SHP77 treated with DMSO at 0.1 percent for 48 hours (cell line): ENCODE data around the gene SRRM4.

ENCODE experiments used
- DNase-seq: peaks from one replicate; lab custom pipeline; 2025; lab: John Stamatoyannopoulos, UW

The SRRM4 gene

GRCh38 chr12:119202544-119202943 is 221.2 kb downstream of the SRRM4 start:
- no peak for DNase-seq

DNA sequence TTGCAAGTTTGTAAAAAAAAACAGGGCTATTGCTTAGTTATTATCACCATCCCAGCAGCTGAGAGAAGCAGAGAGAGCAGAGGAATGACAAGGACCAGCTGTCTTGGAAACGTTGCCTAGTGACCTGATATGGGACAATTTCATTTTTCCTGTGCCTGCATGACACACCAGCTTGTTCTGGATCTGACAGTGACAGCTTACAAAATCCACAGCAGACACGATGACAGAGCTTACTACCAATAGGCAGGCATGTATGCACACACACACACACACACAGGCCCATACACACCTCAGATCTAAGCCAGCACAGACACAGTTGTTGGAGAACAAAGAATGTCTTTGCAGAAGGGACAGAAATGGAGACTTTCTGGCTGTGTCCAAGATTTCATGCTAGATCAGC is 222.8 kb downstream of the SRRM4 start:
- no peak for DNase-seq

DNA sequence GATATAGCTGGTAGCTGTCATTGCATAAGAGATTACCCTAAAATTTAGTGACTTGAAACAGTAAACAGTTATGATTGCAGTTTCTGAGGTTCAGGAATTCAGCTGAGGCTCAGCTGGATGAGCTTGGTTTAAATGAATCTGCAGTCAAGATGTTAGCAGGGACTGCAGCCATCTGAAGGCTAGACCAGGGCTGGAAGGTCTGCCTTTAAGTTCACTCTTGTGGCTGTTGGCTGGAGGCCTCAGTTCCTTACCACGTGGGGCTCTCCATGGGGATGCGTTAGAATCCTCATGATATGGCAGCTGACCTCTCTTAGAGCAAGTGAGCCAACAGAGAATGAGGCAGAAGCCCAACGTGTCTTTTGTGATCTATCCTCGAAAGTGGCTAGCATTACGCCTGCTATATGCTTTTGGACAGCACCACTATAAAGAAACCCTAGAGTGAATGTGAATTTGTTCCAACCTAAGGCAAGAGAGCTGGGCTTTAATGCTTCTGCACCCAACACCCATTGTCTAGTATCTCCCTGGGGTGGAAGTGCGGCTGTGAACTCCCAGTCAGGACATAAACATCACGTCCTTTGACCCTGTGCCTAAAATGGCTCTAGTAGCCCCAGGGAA is 223.4 kb downstream of the SRRM4 start:
- no peak for DNase-seq

GRCh38 chr12:119206348-119207062 is 225.2 kb downstream of the SRRM4 start:
- DNase-seq: no peak

DNA sequence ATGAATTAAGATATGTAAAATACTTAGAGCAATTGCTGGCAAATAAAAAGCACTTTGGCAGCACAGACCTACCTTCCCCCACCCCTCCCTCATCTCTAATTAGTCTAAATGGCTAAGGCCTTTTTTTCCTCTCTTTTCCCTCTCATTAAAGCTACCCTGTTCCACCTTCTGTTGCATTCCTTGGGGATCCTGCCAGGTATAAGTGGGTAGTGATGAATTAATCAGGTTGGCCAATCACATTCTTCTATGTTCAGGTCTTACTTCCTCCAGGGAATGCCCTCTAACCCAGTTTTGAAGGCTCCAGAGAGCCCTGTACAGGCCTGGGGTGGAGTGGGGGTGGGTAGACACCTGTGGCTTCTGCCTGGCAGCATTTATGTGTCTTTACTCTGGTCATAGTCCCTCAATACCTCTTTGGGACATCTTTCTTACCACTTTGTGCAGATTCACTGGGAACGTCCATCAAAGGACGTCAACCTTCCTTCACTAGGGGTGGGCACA is 225.8 kb downstream of the SRRM4 start:
- DNase-seq: no peak

DNA sequence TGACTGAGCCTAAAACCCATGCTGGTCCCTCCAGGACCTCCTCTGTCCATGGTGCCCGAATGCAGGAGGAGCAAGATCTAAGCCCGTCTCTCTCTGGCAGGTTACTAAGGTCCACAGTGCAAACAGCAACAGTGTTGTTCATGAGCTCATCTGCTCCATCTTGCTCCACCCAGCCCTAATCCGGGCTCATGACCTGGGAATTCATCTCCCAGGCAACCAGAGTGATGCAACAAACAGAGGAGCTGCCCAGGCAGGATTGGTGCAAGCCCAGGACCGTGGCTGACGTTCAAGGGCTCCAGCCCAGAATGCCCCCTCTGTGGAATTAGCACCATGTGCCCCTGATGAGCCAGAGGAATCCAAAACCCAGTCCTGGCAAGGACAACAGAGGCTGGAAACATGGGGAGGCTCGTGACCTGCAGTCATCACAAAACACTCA is 227.3 kb downstream of the SRRM4 start:
- no peak for DNase-seq

DNA sequence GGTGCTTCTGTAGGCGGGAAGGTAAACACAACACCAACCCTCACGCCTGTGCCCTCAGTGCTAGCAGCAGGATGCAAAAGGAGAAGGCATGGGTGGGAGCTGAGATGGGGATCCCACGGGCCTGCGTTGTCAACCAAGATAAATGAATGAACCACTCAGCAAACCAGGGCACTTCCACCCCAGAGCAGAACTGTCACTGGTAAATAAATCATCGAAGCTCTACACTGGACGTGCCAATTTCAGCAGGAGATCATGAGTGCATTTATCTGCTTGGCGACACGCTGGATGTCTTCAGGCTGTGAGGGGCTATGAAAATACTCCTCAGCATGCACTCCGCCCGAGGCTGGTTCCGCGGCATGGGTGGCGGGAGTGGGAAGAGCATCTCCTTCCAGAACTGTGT is 230.5 kb downstream of the SRRM4 start:
- no peak for DNase-seq
